ENCODE data around the gene YWHAH. TPM values are rescaled to one million over a fixed set of nuclear protein-coding genes. Genes with fewer than 3 reads are reported as not detected.

YWHAH gene
- total and polyA plus RNA-seq, 8 donors = 100 to 183 (median 113) TPM

- Histone ChIP-seq H3K4me3 (no peak overlapping the region), H3K9me3 (no peaks in the 10 kb centered on the region), H3K36me3 (no peaks in the 10 kb centered on the region), H3K27me3 (no peaks in the 10 kb centered on the region), H3K27ac (no peak overlapping the region), H3K4me1 (peaks cover 0 to 4% of the 10 kb centered on the region in 2 donors)
- TF ChIP-seq CTCF (IDR thresholded peaks at IDR 0.05) = no peak
- no peak for DNase-seq
- ATAC-seq = no peak
- intact Hi-C loops (cut with DNase I) = no loop called here
Observed at GRCh38 chr22:31933406-31933805, 10.9 kb upstream of the YWHAH start.

GRCh38 chr22:31933816-31934482 lies 10.4 kb upstream of the YWHAH start:
- H3K27me3 ChIP-seq = no peaks in the 10 kb centered on the region
- ATAC-seq (no peak), DNase-seq (no peak)
- TF ChIP-seq CTCF (IDR thresholded peaks at IDR 0.05) = no peak
- intact Hi-C loops (cut with DNase I) = no loop called here
- H3K36me3 ChIP-seq = no peaks in the 10 kb centered on the region
- no peak overlapping the region for H3K27ac ChIP-seq
- H3K4me3 ChIP-seq = no peak overlapping the region
- H3K4me1 ChIP-seq = peaks cover 0 to 4% of the 10 kb centered on the region in 2 donors
- H3K9me3 ChIP-seq = no peaks in the 10 kb centered on the region

GRCh38 chr22:31935961-31936635 lies 8.2 kb upstream of the YWHAH start:
- Histone ChIP-seq H3K27ac (no peak overlapping the region), H3K36me3 (no peaks in the 10 kb centered on the region), H3K27me3 (no peaks in the 10 kb centered on the region), H3K9me3 (no peaks in the 10 kb centered on the region), H3K4me1 (peaks cover 0 to 4% of the 10 kb centered on the region in 2 donors), H3K4me3 (no peak overlapping the region)
- TF ChIP-seq CTCF (IDR thresholded peaks at IDR 0.05) = no peak
- ATAC-seq (no peak), DNase-seq (no peak)
- intact Hi-C loops (cut with DNase I) = no loop called here

GRCh38 chr22:31937341-31937740 lies 7.0 kb upstream of the YWHAH start:
- intact Hi-C loops (cut with DNase I) = no loop called here

More at GRCh38 chr22:31937341-31937740, 7.0 kb upstream of the YWHAH start:
- H3K4me1 ChIP-seq = peaks cover 0 to 4% of the 10 kb centered on the region in 2 donors
- H3K9me3 ChIP-seq = no peaks in the 10 kb centered on the region
- H3K27ac ChIP-seq = no peak overlapping the region
- no peaks in the 10 kb centered on the region for H3K36me3 ChIP-seq
- ATAC-seq (no peak), DNase-seq (no peak)
- no peak for TF ChIP-seq CTCF (IDR thresholded peaks at IDR 0.05)
- H3K27me3 ChIP-seq = no peaks in the 10 kb centered on the region
- H3K4me3 ChIP-seq = no peak overlapping the region

Measured in left lung (tissue), 10 donors.